ENCODE data around the gene CLEC10A. TPM values are rescaled to one million over a fixed set of nuclear protein-coding genes. Genes with fewer than 3 reads are reported as not detected.

Gene CLEC10A
- total and polyA plus RNA-seq, 2 donors (not counting 3 experiments of a cell fraction or from before 2014, with no cell fraction given): 0.14 TPM; not detected in 1

DNA sequence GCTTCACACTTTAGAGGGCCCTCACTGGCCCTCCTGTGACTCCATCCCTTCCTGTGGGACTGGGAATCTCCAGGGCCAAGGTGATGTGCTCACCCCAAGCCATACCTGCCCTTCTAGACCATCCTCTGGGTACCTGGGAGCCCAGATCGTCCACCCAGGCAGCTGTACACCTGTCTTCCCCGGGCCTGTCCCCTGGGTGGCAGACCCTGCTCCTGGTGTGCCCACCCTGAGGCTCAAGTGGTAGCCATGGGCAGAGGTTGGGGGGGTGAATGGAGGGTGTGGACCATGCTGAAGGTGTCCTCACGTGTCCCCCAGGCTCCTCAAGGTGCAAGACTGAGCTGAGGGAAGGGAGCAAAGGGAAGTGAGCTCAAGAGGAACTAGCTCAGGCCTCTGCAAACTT, 9.3 kb downstream of the CLEC10A start:
- Histone ChIP-seq H2AFZ (ENCODE audit: low read depth, low read length) (no peak overlapping the region), H3K27me3 (ENCODE audit: control insufficient read depth in 2 of 2, insufficient read depth in 2 of 2, low read length in 2 of 2) (peaks cover 0 to 1% of the 10 kb centered on the region in 2 experiments), H3K4me3 (replicated peaks in 1 of 3; ENCODE audit: insufficient read depth in 1 of 3, low read depth in 1 of 3, low read length in 3 of 3) (no peak overlapping the region), H3K4me2 (ENCODE audit: insufficient read depth, low read length) (no peak overlapping the region), H3K79me2 (ENCODE audit: control insufficient read depth, insufficient read depth, low read length) (no peaks in the 10 kb centered on the region), H3K4me1 (ENCODE audit: control insufficient read depth, extremely low read depth, insufficient read depth, low read length) (no peaks in the 10 kb centered on the region), H3K9me3 (replicated peaks; ENCODE audit: control insufficient read depth, insufficient read depth, low read length) (no peaks in the 10 kb centered on the region), H3K9me1 (replicated peaks; ENCODE audit: control insufficient read depth, extremely low read depth, insufficient read depth, low read length) (no peaks in the 10 kb centered on the region), H4K20me1 (replicated peaks; ENCODE audit: control insufficient read depth, extremely low read depth, insufficient read depth, low read length) (no peaks in the 10 kb centered on the region), H3K36me3 (ENCODE audit: control insufficient read depth in 2 of 2, extremely low read depth in 1 of 2, insufficient read depth in 2 of 2, low read length in 2 of 2) (no peaks in the 10 kb centered on the region), H3K27ac (ENCODE audit: insufficient read depth, low read depth, low read length) (no peak overlapping the region), H3K9ac (replicated peaks; ENCODE audit: extremely low read depth, insufficient read depth, low read length) (no peak overlapping the region)
- CTCF ChIA-PET: interaction anchor here (0.6 to 1.2 kb wide), 2 partner anchors 25 to 88 kb away, joined by 3 to 4 read pairs; no protein-coding TSS in a partner anchor
- FAIRE-seq: no peak
- no TSS peak for BruUV-seq (replicated peaks)
- no peak for DNase-seq (ENCODE audit: low read depth, low spot score)
- intact Hi-C loops (cut with micrococcal nuclease): no loop called here
- POLR2A ChIA-PET: no interaction called here
- no peak for TF ChIP-seq POLR2A (IDR thresholded peaks at IDR 0.05; ENCODE audit: low read depth, low read length)
- no peak for TF ChIP-seq CTCF (IDR thresholded peaks at IDR 0.05; ENCODE audit: extremely low read depth in 1 of 2, insufficient read depth in 1 of 2, low read depth in 1 of 2, low read length in 2 of 2)
- no peak for TF ChIP-seq EZH2 (IDR thresholded peaks at IDR 0.05; ENCODE audit: borderline replicate concordance, low read depth, low read length, severe bottlenecking)
- TF ChIP-seq MYC (IDR thresholded peaks at IDR 0.05; ENCODE audit: low read depth, low read length): no peak
- dilution Hi-C loops (cut with MboI; ENCODE audit: extremely low pct_ligation_motif_present, low sequenced_read_pairs): no loop called here

GRCh38 chr17:7068268-7068667, 11.8 kb downstream of the CLEC10A start:
- H3K79me2 ChIP-seq (ENCODE audit: control insufficient read depth, insufficient read depth, low read length): no peaks in the 10 kb centered on the region
- POLR2A ChIA-PET: no interaction called here
- intact Hi-C loops (cut with micrococcal nuclease): no loop called here
- H3K36me3 ChIP-seq (ENCODE audit: control insufficient read depth in 2 of 2, extremely low read depth in 1 of 2, insufficient read depth in 2 of 2, low read length in 2 of 2): no peaks in the 10 kb centered on the region
- H3K9me3 ChIP-seq (replicated peaks; ENCODE audit: control insufficient read depth, insufficient read depth, low read length): no peaks in the 10 kb centered on the region
- CTCF ChIA-PET: no interaction called here
- no peak overlapping the region for H3K9ac ChIP-seq (replicated peaks; ENCODE audit: extremely low read depth, insufficient read depth, low read length)
- H2AFZ ChIP-seq (ENCODE audit: low read depth, low read length): no peak overlapping the region
- TF ChIP-seq GATA2 (IDR thresholded peaks at IDR 0.05; ENCODE audit: insufficient read depth, insufficient read length, low read depth, low read length): no peak
- TF ChIP-seq EZH2 (IDR thresholded peaks at IDR 0.05; ENCODE audit: borderline replicate concordance, low read depth, low read length, severe bottlenecking): no peak
- TF ChIP-seq POLR2A (IDR thresholded peaks at IDR 0.05; ENCODE audit: low read depth, low read length): no peak
- TF ChIP-seq CTCF (IDR thresholded peaks at IDR 0.05; ENCODE audit: extremely low read depth in 1 of 2, insufficient read depth in 1 of 2, low read depth in 1 of 2, low read length in 2 of 2): no peak
- TF ChIP-seq MYC (IDR thresholded peaks at IDR 0.05; ENCODE audit: low read depth, low read length): no peak
- no peak for TF ChIP-seq POLR2AphosphoS5 (IDR thresholded peaks at IDR 0.05; ENCODE audit: insufficient read depth, low read depth, low read length)
- TF ChIP-seq, protein P1, sequence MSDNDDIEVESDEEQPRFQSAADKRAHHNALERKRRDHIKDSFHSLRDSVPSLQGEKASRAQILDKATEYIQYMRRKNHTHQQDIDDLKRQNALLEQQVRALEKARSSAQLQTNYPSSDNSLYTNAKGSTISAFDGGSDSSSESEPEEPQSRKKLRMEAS (IDR thresholded peaks at IDR 0.05; ENCODE audit: insufficient read depth, insufficient read length): no peak
- no peak for TF ChIP-seq FOS (IDR thresholded peaks at IDR 0.05; ENCODE audit: borderline replicate concordance, insufficient read depth, low read length)
- no peak for TF ChIP-seq JUN (IDR thresholded peaks at IDR 0.05; ENCODE audit: borderline replicate concordance, insufficient read depth, insufficient read length, low read depth)
- BruUV-seq (replicated peaks): no TSS peak
- DNase-seq (ENCODE audit: low read depth, low spot score): no peak
- FAIRE-seq: no peak
- H3K27me3 ChIP-seq (ENCODE audit: control insufficient read depth in 2 of 2, insufficient read depth in 2 of 2, low read length in 2 of 2): peaks cover 0 to 1% of the 10 kb centered on the region in 2 experiments
- no peak overlapping the region for H3K4me2 ChIP-seq (ENCODE audit: insufficient read depth, low read length)
- dilution Hi-C loops (cut with MboI; ENCODE audit: extremely low pct_ligation_motif_present, low sequenced_read_pairs): no loop called here
- H3K4me1 ChIP-seq (ENCODE audit: control insufficient read depth, extremely low read depth, insufficient read depth, low read length): peaks cover 3% of the 10 kb centered on the region
- no peak overlapping the region for H3K4me3 ChIP-seq (replicated peaks in 1 of 3; ENCODE audit: insufficient read depth in 1 of 3, low read depth in 1 of 3, low read length in 3 of 3)
- no peaks in the 10 kb centered on the region for H3K9me1 ChIP-seq (replicated peaks; ENCODE audit: control insufficient read depth, extremely low read depth, insufficient read depth, low read length)
- no peaks in the 10 kb centered on the region for H4K20me1 ChIP-seq (replicated peaks; ENCODE audit: control insufficient read depth, extremely low read depth, insufficient read depth, low read length)
- H3K27ac ChIP-seq (ENCODE audit: insufficient read depth, low read depth, low read length): no peak overlapping the region

Measured in endothelial cell of umbilical vein (primary cell).